HFFc6 (cell line): ENCODE measurements around the gene TBL1XR1. TPM values are rescaled to one million over a fixed set of nuclear protein-coding genes. Genes with fewer than 3 reads are reported as not detected.

Source experiments
- DNase-seq: peaks from one replicate; pipeline ENCODE4 v3.0.0-alpha.2; 2018
- H3K27ac Mint-ChIP-seq: 2 replicates; pipeline ENCODE4 v1.8.0; 2020; ENCODE audit warnings: mild to moderate bottlenecking, mixed read lengths
- H3K27me3 Mint-ChIP-seq: 2 replicates; pipeline ENCODE4 v1.8.0; 2021; ENCODE audit warnings: mild to moderate bottlenecking, moderate library complexity, mixed read lengths; ENCODE audit not compliant: insufficient read depth
- H3K36me3 Mint-ChIP-seq: 2 replicates; pipeline ENCODE4 v1.8.0; 2021; ENCODE audit warnings: low read depth, mixed read lengths
- H3K4me1 Mint-ChIP-seq: 2 replicates; pipeline ENCODE4 v1.8.0; 2020; ENCODE audit warnings: low read depth, mixed read lengths
- H3K4me3 Mint-ChIP-seq: 2 replicates; pipeline ENCODE4 v1.8.0; 2020; ENCODE audit warnings: mild to moderate bottlenecking, moderate library complexity, mixed read lengths
- H3K9me3 Mint-ChIP-seq: 2 replicates; pipeline ENCODE4 v1.8.0; 2020; ENCODE audit warnings: mild to moderate bottlenecking, mixed read lengths
- total RNA-seq, 6 experiments: library from RNA; stranded (reverse); fragmentation: NEBNext Ultra II Directional; extraction: Animal tissue kit (Norgen Biotek cat#: 25700); gene quantifications; 2 replicates in 1 of 6; 3 replicates in 5 of 6; pipeline ENCODE4 v1.2.3, GENCODE V29; 2021
- TF ChIP-seq, protein P1 (sequence below): fragments of 200-600 bp; sonication (generic); IDR thresholded peaks from 2 replicates; pipeline ENCODE4 v1.5.0; 2021; ENCODE audit warnings: antibody characterized with exemption, mild to moderate bottlenecking

TBL1XR1 gene
- total RNA-seq, 6 experiments from 2014 or later: 89.5 to 131 (median 114) TPM

DNA sequence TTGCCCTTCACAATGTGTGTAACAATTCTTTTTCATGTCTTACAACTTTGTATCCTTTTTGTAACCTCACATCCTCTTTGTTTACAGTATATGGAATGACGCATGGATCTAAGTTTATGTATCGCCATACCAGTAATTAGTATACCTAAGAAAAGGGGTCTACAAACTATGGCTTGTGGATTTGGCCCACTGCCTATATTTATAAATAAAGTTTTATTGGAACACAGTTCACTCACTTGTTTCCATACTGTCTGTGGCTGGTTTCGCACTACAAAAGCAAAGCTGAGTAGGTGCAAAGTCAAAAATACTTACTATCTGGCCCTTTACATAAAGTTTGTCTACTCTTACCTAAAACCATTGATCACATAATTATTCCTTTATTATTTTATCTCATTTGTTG lies 226.5 kb downstream of the TBL1XR1 start:
- Mint-ChIP-seq H3K4me1 (peaks cover 21% of the 10 kb centered on the region), H3K27me3 (no peaks in the 10 kb centered on the region), H3K9me3 (no peaks in the 10 kb centered on the region), H3K36me3 (no peaks in the 10 kb centered on the region), H3K4me3 (no peak overlapping the region), H3K27ac (no peak overlapping the region)
- TF ChIP-seq, protein P1, sequence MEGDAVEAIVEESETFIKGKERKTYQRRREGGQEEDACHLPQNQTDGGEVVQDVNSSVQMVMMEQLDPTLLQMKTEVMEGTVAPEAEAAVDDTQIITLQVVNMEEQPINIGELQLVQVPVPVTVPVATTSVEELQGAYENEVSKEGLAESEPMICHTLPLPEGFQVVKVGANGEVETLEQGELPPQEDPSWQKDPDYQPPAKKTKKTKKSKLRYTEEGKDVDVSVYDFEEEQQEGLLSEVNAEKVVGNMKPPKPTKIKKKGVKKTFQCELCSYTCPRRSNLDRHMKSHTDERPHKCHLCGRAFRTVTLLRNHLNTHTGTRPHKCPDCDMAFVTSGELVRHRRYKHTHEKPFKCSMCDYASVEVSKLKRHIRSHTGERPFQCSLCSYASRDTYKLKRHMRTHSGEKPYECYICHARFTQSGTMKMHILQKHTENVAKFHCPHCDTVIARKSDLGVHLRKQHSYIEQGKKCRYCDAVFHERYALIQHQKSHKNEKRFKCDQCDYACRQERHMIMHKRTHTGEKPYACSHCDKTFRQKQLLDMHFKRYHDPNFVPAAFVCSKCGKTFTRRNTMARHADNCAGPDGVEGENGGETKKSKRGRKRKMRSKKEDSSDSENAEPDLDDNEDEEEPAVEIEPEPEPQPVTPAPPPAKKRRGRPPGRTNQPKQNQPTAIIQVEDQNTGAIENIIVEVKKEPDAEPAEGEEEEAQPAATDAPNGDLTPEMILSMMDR: no peak
- no peak for DNase-seq

DNA sequence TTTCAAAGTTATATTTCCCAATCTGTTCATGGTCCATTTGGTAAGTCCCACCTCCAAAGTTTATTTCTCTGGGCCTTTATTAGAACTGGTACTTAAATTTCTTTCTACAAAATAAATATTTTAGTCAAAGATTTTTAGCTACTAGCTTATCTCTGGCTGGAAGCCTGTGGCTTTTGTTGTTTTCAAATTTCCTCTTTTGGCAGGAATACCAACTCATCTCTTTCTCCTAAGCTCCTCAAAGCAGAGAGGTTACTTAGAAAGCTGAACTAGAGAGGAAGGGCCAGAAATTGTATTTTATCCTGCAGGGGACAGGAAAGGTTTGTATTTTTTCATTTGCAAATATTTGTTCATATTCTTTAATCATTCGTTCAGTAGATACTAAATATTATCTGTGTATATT lies 227.8 kb downstream of the TBL1XR1 start:
- Mint-ChIP-seq H3K4me3 (no peak overlapping the region), H3K9me3 (no peaks in the 10 kb centered on the region), H3K4me1 (peaks cover 31% of the 10 kb centered on the region), H3K27me3 (no peaks in the 10 kb centered on the region), H3K27ac (no peak overlapping the region), H3K36me3 (no peaks in the 10 kb centered on the region)
- DNase-seq: no peak
- TF ChIP-seq, protein P1: no peak
